GM12878 (cell line): ENCODE data around the gene BTF3L4.
A peak's percentile ranks its signal among the peaks of the same experiment; 100 is the strongest.

Source experiments
- CHD4 ChIP-seq: fragments of 200-600 bp; sonication (generic); IDR thresholded peaks from 2 replicates; pipeline ENCODE4 v1.6.1; 2016; ENCODE audit warnings: mild to moderate bottlenecking
- EGR1 ChIP-seq, 2 experiments: IDR thresholded peaks; 1 replicate in 1 of 2; 2 replicates in 1 of 2; pipeline ENCODE4 v1.6.1; 2011 to 2012; ENCODE audit warnings: low read depth in 2 of 2, low read length in 2 of 2, borderline replicate concordance in 1 of 2, mild to moderate bottlenecking in 1 of 2, moderate library complexity in 1 of 2
- EZH2 ChIP-seq: IDR thresholded peaks from 2 replicates; pipeline ENCODE4 v1.6.1; 2012; ENCODE audit warnings: low read depth, mild to moderate bottlenecking, control low read depth, inconsistent platforms, low read length, borderline replicate concordance; ENCODE audit not compliant: control insufficient read depth
- POLR2A ChIP-seq: IDR thresholded peaks from 2 replicates; pipeline ENCODE4 v1.6.1; 2011; ENCODE audit warnings: low read depth, mild to moderate bottlenecking, low read length
- POLR2AphosphoS5 ChIP-seq: IDR thresholded peaks from 2 replicates; pipeline ENCODE4 v1.6.1; 2011; ENCODE audit warnings: mild to moderate bottlenecking, low read length, inconsistent platforms
- TAF1 ChIP-seq: IDR thresholded peaks from 2 replicates; pipeline ENCODE4 v1.6.1; 2011; ENCODE audit warnings: mild to moderate bottlenecking, low read depth, low read length, borderline replicate concordance
- ZSCAN29 ChIP-seq: fragments of 450-650 bp; IDR thresholded peaks from 2 replicates; pipeline ENCODE4 v1.6.1; 2017; ENCODE audit warnings: mild to moderate bottlenecking, moderate library complexity
- TF ChIP-seq, protein P1 (sequence below): fragments of 450-650 bp; formaldehyde crosslinking; IDR thresholded peaks from 2 replicates; pipeline ENCODE4 v1.4.0; 2020; ENCODE audit warnings: mild to moderate bottlenecking, moderate library complexity
- TF ChIP-seq, protein P2 (sequence below): IDR thresholded peaks from 2 replicates; pipeline ENCODE4 v1.6.1; 2012; ENCODE audit warnings: low read length, inconsistent platforms

DNA sequence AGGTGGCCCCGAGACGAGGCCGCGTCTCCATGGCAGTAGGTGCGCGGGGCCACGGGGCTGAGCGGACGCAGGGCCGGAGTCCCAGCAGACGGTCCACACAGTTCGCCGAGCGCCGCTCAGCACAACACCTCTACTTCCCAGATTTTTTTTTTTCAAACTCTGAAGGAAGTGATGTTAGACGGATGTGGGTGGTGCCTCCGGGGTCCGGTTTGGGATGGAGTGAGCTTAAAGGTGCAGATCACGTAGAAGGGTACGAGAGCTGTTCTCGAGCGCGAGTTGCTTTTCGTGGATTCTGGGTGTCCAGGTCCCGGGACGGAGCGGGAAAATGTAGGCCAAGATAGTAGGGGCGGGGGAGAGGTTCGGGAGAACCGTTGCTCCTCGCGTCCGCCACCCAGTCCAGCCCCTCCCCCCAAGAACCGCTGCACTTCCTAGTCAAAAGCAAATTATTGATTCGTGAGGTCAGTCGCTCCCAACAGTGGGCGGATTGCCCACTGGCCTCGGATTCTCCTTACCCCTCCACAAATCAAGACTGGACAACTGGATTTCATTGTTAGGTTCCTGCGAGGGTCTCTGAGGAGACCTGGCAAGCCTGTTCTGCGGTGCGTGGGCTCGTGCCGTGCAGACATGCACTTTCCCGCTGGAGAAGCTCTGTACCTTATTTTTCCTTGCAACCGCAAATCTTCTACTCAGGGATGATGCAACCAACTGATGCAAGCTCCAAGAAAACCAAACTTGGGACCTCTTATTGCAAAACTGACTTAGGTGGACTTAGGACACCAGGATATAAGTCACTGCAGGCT, 829 bp upstream of the BTF3L4 start, which contains the start of gene TXNDC12:
- TF ChIP-seq POLR2AphosphoS5 (peak; percentile 78), CHD4 (no peak), EZH2 (no peak), POLR2A (peak; percentile 85), EGR1 (IDR thresholded peaks at IDR 0.05; ENCODE audit: borderline replicate concordance in 1 of 2, low read depth in 2 of 2, low read length in 2 of 2) (no peak), ZSCAN29 (no peak), TAF1 (peak; percentile 37; the same call in 1 of the 2 replicates)
- TF ChIP-seq, protein P1, sequence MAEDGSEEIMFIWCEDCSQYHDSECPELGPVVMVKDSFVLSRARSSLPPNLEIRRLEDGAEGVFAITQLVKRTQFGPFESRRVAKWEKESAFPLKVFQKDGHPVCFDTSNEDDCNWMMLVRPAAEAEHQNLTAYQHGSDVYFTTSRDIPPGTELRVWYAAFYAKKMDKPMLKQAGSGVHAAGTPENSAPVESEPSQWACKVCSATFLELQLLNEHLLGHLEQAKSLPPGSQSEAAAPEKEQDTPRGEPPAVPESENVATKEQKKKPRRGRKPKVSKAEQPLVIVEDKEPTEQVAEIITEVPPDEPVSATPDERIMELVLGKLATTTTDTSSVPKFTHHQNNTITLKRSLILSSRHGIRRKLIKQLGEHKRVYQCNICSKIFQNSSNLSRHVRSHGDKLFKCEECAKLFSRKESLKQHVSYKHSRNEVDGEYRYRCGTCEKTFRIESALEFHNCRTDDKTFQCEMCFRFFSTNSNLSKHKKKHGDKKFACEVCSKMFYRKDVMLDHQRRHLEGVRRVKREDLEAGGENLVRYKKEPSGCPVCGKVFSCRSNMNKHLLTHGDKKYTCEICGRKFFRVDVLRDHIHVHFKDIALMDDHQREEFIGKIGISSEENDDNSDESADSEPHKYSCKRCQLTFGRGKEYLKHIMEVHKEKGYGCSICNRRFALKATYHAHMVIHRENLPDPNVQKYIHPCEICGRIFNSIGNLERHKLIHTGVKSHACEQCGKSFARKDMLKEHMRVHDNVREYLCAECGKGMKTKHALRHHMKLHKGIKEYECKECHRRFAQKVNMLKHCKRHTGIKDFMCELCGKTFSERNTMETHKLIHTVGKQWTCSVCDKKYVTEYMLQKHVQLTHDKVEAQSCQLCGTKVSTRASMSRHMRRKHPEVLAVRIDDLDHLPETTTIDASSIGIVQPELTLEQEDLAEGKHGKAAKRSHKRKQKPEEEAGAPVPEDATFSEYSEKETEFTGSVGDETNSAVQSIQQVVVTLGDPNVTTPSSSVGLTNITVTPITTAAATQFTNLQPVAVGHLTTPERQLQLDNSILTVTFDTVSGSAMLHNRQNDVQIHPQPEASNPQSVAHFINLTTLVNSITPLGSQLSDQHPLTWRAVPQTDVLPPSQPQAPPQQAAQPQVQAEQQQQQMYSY (CRISPR knock-in tag): no peak
- TF ChIP-seq, protein P2, sequence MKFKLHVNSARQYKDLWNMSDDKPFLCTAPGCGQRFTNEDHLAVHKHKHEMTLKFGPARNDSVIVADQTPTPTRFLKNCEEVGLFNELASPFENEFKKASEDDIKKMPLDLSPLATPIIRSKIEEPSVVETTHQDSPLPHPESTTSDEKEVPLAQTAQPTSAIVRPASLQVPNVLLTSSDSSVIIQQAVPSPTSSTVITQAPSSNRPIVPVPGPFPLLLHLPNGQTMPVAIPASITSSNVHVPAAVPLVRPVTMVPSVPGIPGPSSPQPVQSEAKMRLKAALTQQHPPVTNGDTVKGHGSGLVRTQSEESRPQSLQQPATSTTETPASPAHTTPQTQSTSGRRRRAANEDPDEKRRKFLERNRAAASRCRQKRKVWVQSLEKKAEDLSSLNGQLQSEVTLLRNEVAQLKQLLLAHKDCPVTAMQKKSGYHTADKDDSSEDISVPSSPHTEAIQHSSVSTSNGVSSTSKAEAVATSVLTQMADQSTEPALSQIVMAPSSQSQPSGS: no peak
